Measurements from ENCODE around the gene TPH2. TPM values are rescaled to one million over a fixed set of nuclear protein-coding genes. Genes with fewer than 3 reads are reported as not detected.

TPH2 gene
- total RNA-seq, 1 experiment from 2014 or later = 0.83 TPM

DNA sequence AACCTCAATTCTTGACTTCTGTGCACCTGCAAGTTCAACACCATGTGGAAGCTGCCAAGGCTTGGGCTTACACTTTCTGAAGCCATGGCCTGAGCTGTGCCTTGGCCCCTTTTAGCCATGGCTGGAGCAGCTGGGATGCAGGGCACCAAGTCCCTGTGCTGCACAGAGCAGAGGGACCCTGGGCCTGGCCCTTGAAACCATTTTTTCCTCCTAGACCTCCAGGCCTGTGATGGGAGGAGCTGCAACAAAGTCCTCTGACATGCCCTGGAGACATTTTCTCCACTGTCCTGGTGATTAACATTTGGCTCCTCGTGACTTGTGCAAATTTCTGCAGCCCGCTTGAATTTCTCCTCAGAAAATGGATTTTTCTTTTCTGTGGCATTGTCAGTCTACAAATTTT lies 132.4 kb downstream of the TPH2 start:
- Mint-ChIP-seq H3K4me3 (no peak overlapping the region), H3K27ac (no peak overlapping the region)

More for the DNA sequence above, 132.4 kb downstream of the TPH2 start:
- ChIA-PET CTCF (no interaction called here), POLR2A (no interaction called here)
- H3K4me1 Mint-ChIP-seq = peaks cover 4% of the 10 kb centered on the region
- DNase-seq (ENCODE audit: low spot score) (no peak), ATAC-seq (no peak)
- H3K27me3 Mint-ChIP-seq (ENCODE audit: low read depth) = peaks cover 4% of the 10 kb centered on the region
- peaks cover 45% of the 10 kb centered on the region for H3K9me3 Mint-ChIP-seq
- no peak for TF ChIP-seq OVOL2 (CRISPR knock-in tag; IDR thresholded peaks at IDR 0.05; ENCODE audit: borderline replicate concordance)
- no peak for TF ChIP-seq RORB (CRISPR knock-in tag; IDR thresholded peaks at IDR 0.05)
- no peak for TF ChIP-seq SP1 (CRISPR knock-in tag; conservative IDR thresholded peaks at IDR 0.05)
- TF ChIP-seq FOXJ3 (CRISPR knock-in tag; IDR thresholded peaks at IDR 0.05; ENCODE audit: borderline replicate concordance) = no peak
- TF ChIP-seq ARID4B (CRISPR knock-in tag; IDR thresholded peaks at IDR 0.05; ENCODE audit: borderline replicate concordance) = no peak
- no peak for TF ChIP-seq HMGXB4 (CRISPR knock-in tag; IDR thresholded peaks at IDR 0.05)
- TF ChIP-seq PRDM15 (CRISPR knock-in tag; IDR thresholded peaks at IDR 0.05) = no peak
- TF ChIP-seq ZNF423 (CRISPR knock-in tag; IDR thresholded peaks at IDR 0.05) = no peak
- no peak for TF ChIP-seq CBFB (CRISPR knock-in tag; IDR thresholded peaks at IDR 0.05; ENCODE audit: low read depth)
- TF ChIP-seq, protein P1, sequence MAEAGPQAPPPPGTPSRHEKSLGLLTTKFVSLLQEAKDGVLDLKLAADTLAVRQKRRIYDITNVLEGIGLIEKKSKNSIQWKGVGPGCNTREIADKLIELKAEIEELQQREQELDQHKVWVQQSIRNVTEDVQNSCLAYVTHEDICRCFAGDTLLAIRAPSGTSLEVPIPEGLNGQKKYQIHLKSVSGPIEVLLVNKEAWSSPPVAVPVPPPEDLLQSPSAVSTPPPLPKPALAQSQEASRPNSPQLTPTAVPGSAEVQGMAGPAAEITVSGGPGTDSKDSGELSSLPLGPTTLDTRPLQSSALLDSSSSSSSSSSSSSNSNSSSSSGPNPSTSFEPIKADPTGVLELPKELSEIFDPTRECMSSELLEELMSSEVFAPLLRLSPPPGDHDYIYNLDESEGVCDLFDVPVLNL (CRISPR knock-in tag; IDR thresholded peaks at IDR 0.05; ENCODE audit: borderline replicate concordance, low read depth) = no peak
- TF ChIP-seq ATF3 (CRISPR knock-in tag; conservative IDR thresholded peaks at IDR 0.05) = no peak
- no peak for TF ChIP-seq FOXK1 (CRISPR knock-in tag; IDR thresholded peaks at IDR 0.05)
- TF ChIP-seq KAT7 (CRISPR knock-in tag; IDR thresholded peaks at IDR 0.05; ENCODE audit: borderline replicate concordance) = no peak
- peaks cover 37% of the 10 kb centered on the region for H3K36me3 Mint-ChIP-seq

Data from WTC11 (cell line).